Mononuclear cell (primary cell): ENCODE data around the gene FBXO38. TPM values are rescaled to one million over a fixed set of nuclear protein-coding genes. Genes with fewer than 3 reads are reported as not detected.

Experiments
- H3K27me3 ChIP-seq: 2 replicates; pipeline ENCODE4 v1.6.0; 2011; ENCODE audit warnings: low read length, control low read depth; ENCODE audit not compliant: insufficient read depth
- H3K4me1 ChIP-seq: 2 replicates; pipeline ENCODE4 v1.5.1; 2011; ENCODE audit warnings: mild to moderate bottlenecking, low read length, control low read depth; ENCODE audit not compliant: insufficient read depth
- H3K4me3 ChIP-seq: 2 replicates; pipeline ENCODE4 v1.5.1; 2011; ENCODE audit warnings: mild to moderate bottlenecking, low read length, moderate library complexity
- H3K9me3 ChIP-seq: 2 replicates; pipeline ENCODE4 v1.5.1; 2011; ENCODE audit warnings: low read depth, mild to moderate bottlenecking, control low read depth, low read length
- total RNA-seq: library from RNA; depleted of rRNA; stranded (reverse); fragments of >200 nt; gene quantifications from one replicate; pipeline ENCODE4 v1.2.3, GENCODE V29; 2012

Gene FBXO38, protein sequence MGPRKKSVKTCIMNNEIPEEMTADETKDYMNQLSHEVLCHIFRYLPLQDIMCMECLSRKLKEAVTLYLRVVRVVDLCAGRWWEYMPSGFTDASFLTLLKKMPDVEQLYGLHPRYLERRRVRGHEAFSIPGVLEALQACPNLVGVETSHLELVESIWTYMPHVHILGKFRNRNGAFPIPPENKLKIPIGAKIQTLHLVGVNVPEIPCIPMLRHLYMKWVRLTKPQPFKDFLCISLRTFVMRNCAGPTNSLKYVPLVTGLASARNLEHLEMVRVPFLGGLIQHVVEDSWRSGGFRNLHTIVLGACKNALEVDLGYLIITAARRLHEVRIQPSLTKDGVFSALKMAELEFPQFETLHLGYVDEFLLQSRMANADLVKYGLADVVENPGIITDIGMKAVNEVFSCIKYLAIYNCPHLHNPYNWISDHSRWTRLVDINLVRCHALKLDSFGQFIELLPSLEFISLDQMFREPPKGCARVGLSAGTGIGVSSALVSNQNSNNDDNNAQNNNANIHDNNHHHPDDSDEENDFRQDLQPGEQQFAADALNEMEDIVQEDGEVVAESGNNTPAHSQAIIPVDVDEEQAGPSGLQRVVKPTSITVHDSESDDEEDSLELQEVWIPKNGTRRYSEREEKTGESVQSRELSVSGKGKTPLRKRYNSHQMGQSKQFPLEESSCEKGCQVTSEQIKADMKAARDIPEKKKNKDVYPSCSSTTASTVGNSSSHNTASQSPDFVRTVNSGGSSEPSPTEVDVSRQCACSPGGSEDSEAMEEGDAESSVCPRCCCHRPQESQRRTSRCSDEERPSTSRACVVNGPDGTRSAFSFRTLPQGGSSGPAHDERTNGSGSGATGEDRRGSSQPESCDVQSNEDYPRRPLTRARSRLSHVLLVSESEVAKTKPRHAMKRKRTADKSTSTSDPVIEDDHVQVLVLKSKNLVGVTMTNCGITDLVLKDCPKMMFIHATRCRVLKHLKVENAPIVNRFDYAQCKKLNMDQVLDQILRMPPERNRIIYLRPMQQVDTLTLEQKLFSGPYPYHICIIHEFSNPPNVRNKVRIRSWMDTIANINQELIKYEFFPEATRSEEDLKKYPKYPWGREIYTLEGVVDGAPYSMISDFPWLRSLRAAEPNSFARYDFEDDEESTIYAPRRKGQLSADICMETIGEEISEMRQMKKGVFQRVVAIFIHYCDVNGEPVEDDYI
- 76.3 TPM for total RNA-seq

DNA sequence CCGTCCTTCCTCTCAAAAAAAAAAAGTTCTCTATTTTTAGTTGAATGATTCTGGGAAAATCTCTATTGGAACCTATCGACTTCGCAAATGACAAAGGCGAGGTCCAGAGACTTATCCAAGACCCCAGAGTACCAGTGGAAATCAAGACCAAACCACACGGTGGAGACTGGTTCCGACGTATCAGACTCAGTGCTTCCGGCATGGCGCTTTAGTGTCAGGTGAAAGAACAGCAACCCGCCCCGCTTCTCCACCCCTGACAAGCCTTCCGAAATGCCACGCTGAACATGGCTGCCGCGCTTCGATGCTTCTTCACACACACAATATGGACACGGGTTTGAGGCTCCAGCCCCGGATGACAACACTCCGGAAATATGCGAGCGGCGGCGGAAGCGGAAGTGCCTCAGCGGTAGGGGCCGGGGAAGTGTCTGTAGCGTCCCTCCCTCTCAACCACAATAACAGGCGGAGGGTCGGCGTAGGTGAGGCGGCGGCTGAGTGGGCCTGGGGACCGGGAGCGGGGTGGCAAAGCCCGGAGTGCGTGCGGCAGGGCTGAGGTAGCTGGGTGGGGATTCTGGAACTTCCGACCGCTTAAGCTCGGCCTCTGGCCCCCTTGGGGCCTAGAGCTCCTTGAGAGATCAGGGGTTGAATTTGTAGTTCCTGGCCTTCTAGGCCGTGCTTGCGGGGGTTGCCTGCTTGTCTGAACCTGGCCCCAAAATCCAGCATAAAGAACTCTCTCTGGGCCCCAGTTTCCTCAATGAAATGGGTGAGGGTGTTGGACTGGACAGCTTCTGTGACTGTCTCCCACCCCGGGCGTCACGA is at the start of gene FBXO38:
Gene FBXO38, plus strand, starts transcription at position 395 of the 816 bp plus-strand sequence. CDS start 10,819 bp downstream, outside the sequence.
- Histone ChIP-seq H3K9me3 (no peaks in the 10 kb centered on the region), H3K4me3 (peak within 1 kb of the TSS; percentile 77), H3K4me1 (peaks cover 43% of the 10 kb centered on the region), H3K27me3 (no peaks in the 10 kb centered on the region)

DNA sequence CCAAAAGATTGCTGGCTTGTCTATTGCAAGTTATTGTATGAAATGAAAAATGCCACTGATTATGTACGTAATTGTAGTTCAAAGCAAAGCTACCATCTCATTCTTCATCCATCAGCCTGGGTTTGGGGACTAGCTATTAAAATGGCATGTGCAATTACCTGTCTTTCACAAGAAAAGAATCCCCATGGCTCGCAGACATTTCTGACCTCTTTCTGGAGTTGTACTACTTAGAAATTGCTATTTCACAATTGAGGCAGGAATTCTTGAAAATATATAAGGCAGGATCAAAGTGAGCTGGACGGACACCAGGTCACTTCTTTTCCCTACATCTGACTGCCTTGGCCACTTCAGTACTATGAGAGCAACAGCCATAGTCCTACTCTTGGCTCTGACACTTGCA is 48.5 kb upstream of the FBXO38 start, which contains the start of gene SPINK9:
Gene SPINK9, plus strand, starts transcription at position 301 of the 400 bp plus-strand sequence. Its CDS starts 55 bp downstream, at position 356.
- H3K4me1 ChIP-seq = no peaks in the 10 kb centered on the region
- no peaks in the 10 kb centered on the region for H3K9me3 ChIP-seq
- no peak within 1 kb of the TSS for H3K4me3 ChIP-seq
- H3K27me3 ChIP-seq = no peaks in the 10 kb centered on the region

- Histone ChIP-seq H3K4me3 (no peak overlapping the region), H3K9me3 (no peaks in the 10 kb centered on the region), H3K4me1 (no peaks in the 10 kb centered on the region), H3K27me3 (no peaks in the 10 kb centered on the region)
Measured at GRCh38 chr5:148336704-148337435, 46.9 kb upstream of the FBXO38 start.

DNA sequence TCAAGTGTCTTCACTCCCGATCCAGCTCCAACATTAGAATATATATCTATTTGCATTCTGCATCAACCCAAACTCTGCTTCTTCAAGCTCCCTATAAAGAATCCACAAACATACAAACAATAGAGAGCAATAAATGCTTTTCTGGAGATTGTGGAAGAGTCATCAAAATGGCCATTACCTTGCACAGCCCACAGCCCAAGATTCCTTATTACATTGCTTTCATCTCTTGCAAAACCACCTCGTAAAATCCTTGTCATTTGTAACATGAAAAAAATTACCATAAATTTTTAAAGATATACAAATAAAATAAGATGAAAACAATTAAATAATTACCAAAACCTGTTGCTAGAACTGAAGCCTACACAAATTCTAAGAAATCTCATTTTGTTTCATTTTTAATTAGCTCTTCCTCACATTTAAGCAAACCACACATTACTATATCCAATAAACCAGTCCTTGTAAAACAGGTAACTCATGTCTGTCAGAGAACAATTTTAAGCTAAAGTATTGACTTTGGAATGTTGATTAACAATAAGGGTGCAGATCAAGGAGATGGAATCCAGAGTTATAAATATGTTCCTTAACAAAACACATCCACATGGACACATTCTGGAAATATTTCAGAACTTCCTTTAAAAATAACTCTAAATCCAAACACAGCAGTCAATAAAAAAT is 41.2 kb upstream of the FBXO38 start:
- H3K27me3 ChIP-seq = no peaks in the 10 kb centered on the region
- no peak overlapping the region for H3K4me3 ChIP-seq
- no peaks in the 10 kb centered on the region for H3K4me1 ChIP-seq

DNA sequence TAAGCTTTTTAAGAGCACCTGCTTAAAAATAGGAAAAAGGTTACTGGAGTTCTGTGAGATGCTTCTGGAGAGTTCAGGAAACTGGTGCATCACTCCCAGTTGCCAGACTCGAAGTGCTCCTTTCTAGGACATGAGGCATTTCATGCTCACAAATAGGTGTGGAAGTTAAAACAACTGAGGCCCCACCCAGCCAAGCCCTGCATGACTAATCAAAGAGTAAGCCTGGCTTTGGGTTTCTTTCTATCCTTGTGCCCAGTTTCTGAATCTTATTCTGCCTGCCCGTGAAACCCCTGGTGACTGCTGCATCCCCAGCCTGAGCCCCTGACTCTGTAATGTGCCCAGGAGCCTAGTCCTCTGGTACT is 40.7 kb upstream of the FBXO38 start:
- Histone ChIP-seq H3K4me1 (no peaks in the 10 kb centered on the region), H3K4me3 (no peak overlapping the region), H3K9me3 (no peaks in the 10 kb centered on the region), H3K27me3 (no peaks in the 10 kb centered on the region)

More for the DNA sequence above, 41.2 kb upstream of the FBXO38 start:
- no peaks in the 10 kb centered on the region for H3K9me3 ChIP-seq

- no peaks in the 10 kb centered on the region for H3K9me3 ChIP-seq
- no peaks in the 10 kb centered on the region for H3K4me1 ChIP-seq
- H3K4me3 ChIP-seq = no peak overlapping the region
- no peaks in the 10 kb centered on the region for H3K27me3 ChIP-seq
Measured at GRCh38 chr5:148343603-148344487, 39.9 kb upstream of the FBXO38 start.

- H3K9me3 ChIP-seq = no peaks in the 10 kb centered on the region
- no peaks in the 10 kb centered on the region for H3K27me3 ChIP-seq
- no peak overlapping the region for H3K4me3 ChIP-seq
- no peaks in the 10 kb centered on the region for H3K4me1 ChIP-seq
Measured at GRCh38 chr5:148347706-148348105, 36.1 kb upstream of the FBXO38 start.

GRCh38 chr5:148352696-148353095 is 31.1 kb upstream of the FBXO38 start:
- H3K4me1 ChIP-seq = no peaks in the 10 kb centered on the region
- H3K4me3 ChIP-seq = no peak overlapping the region
- H3K9me3 ChIP-seq = no peaks in the 10 kb centered on the region
- H3K27me3 ChIP-seq = no peaks in the 10 kb centered on the region

DNA sequence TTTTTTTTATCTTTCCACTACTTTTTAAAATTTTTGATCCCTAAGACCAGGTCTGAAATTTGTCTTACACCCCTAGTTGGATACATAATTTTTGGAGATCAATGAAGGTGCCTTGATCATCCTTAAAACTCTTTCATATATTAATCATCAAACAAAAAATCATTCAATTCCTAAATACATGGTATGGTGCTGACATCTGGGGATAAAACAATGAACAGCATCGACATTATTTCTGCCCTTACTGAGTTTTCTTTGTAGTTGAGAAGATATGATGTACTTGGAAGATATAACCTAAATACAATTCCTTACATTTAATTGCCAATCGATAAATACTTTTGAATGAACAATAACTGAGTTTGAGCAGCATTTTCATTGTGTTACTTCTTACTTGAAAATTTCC is 30.1 kb upstream of the FBXO38 start:
- H3K9me3 ChIP-seq = no peaks in the 10 kb centered on the region

GRCh38 chr5:148364343-148364742 is 19.4 kb upstream of the FBXO38 start:
- H3K4me3 ChIP-seq = no peak overlapping the region
- no peaks in the 10 kb centered on the region for H3K27me3 ChIP-seq
- H3K9me3 ChIP-seq = peaks cover 11% of the 10 kb centered on the region
- H3K4me1 ChIP-seq = no peaks in the 10 kb centered on the region

More for the DNA sequence above, 30.1 kb upstream of the FBXO38 start:
- H3K4me3 ChIP-seq = no peak overlapping the region
- no peaks in the 10 kb centered on the region for H3K4me1 ChIP-seq
- H3K27me3 ChIP-seq = no peaks in the 10 kb centered on the region

- Histone ChIP-seq H3K4me3 (no peak overlapping the region), H3K4me1 (no peaks in the 10 kb centered on the region), H3K9me3 (peaks cover 11% of the 10 kb centered on the region), H3K27me3 (no peaks in the 10 kb centered on the region)
Measured at GRCh38 chr5:148368299-148368698, 15.5 kb upstream of the FBXO38 start.

DNA sequence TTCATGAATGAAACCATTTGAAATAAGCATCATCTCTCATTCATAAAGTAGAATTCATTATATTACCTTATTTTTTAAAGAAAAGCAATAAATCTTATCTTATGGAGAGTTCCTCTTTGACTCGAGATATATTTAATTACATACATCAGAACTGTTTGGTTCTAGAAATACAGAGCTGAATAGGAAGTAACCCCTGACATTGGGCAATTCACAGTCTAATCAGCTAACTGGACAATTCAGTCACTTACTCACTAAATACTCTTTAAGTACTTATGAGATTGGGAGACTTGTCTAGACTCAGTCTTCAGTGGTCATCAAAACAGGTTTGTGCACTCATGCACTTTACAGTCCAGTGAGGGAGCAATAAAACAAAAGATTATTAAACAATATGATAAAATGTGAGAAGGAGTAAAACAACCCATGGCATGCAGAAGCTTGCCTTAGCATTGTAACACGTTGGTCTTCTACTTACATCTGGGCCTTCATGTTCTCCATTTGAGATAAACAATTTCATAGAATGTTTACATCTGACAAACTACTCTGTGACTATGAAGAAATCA is 11.5 kb upstream of the FBXO38 start:
- no peaks in the 10 kb centered on the region for H3K27me3 ChIP-seq
- H3K4me1 ChIP-seq = no peaks in the 10 kb centered on the region
- H3K9me3 ChIP-seq = peaks cover 11% of the 10 kb centered on the region
- H3K4me3 ChIP-seq = no peak overlapping the region
